Thyroid gland (tissue), 4 donors: ENCODE data around the gene RRM2. TPM values are rescaled to one million over a fixed set of nuclear protein-coding genes. Genes with fewer than 3 reads are reported as not detected.

Source experiments
- DNase-seq, 2 donors: peaks; one replicate each; pipeline ENCODE4 v3.0.0-alpha.2; 2019
- H3K27ac ChIP-seq, 3 donors: fragments of 200-600 bp; sonication (generic); 1 replicate in 2 of 3; 2 replicates in 1 of 3; pipeline ENCODE4 v1.5.1; 2016 to 2019; ENCODE audit warnings: mild to moderate bottlenecking in 1 of 3, moderate library complexity in 1 of 3
- H3K27me3 ChIP-seq: fragments of 200-600 bp; sonication (generic); one replicate; pipeline ENCODE4 v1.5.1; 2019
- H3K36me3 ChIP-seq, 2 donors: fragments of 200-600 bp; sonication (generic); one replicate each; pipeline ENCODE4 v1.5.1; 2016 to 2019
- H3K4me1 ChIP-seq, 2 donors: fragments of 200-600 bp; sonication (generic); one replicate each; pipeline ENCODE4 v1.5.1; 2017 to 2019
- H3K4me3 ChIP-seq, 3 donors: fragments of 200-600 bp; sonication (generic); replicated peaks in 1 of 3; 1 replicate in 2 of 3; 2 replicates in 1 of 3; pipeline ENCODE4 v1.5.1; 2016; ENCODE audit warnings: mild to moderate bottlenecking in 1 of 3
- H3K9me3 ChIP-seq: fragments of 200-600 bp; sonication (generic); one replicate; pipeline ENCODE4 v1.5.1; 2017
- POLR2A ChIP-seq, 2 donors: fragments of 450-650 bp; IDR thresholded peaks; one replicate each; pipeline ENCODE4 v1.6.1; 2017; ENCODE audit warnings: antibody characterized with exemption in 2 of 2, mild to moderate bottlenecking in 2 of 2, moderate library complexity in 1 of 2
- WGBS, 2 donors: methylation state at CpG; one replicate each; pipeline ENCODE4 v1.1.5; 2017; 5-methylcytosine and 5-hydroxymethylcytosine counted together
- intact Hi-C: fragments of 100-400 bp; cut with DNase I; formaldehyde crosslinking; loops from one replicate; pipeline ENCODE4 v1.15.1; 2023
- total RNA-seq, 4 donors: library from RNA; depleted of rRNA; stranded (reverse); fragments of >200 nt; gene quantifications; one replicate each; pipeline ENCODE4 v1.2.3, GENCODE V29; 2016
- TF ChIP-seq, protein P1 (sequence below), 6 experiments: fragments of 200-600 bp in 3 of 6; fragments of 450-650 bp in 3 of 6; sonication (generic) in 3 of 6; IDR thresholded peaks; one replicate each; pipeline ENCODE4 v1.5.1; 2016 to 2019; ENCODE audit warnings: antibody characterized with exemption in 6 of 6, mild to moderate bottlenecking in 2 of 6, inconsistent platforms in 1 of 6, moderate library complexity in 1 of 6

Gene RRM2
- total RNA-seq, 4 donors from 2014 or later: 0.27 to 0.83 (median 0.75) TPM; not detected in 1

DNA sequence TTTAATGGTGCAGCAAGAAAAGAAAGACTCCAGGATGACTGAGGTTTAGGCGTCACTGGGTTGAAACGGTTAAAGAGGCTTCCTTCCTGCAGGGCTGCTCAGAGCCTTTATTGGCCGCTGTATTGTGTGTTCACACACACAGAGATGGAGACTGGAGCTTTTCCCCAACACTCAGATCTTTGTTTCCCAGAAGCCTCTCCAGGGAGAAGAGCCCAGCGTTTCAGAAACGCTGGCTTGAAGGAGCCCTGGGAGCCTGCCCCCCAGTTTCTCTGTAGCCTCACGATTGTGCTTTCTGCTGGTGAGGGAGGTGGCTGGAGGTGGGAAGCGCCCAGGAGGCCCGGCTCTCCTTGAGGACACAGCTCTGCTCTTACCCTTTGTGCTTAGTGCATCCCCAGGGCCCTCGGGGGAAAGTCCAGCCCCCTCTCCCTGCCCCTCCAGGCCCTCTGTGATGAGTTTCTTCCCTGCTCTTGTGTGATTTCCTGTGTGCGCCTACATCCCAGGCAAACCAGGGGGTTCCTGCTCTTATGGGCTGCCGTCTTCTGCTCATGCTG, 37.1 kb downstream of the RRM2 start:
- intact Hi-C loops: no loop called here
- DNase-seq: no peak
- TF ChIP-seq POLR2A (IDR thresholded peaks at IDR 0.05): no peak
- TF ChIP-seq, protein P1, sequence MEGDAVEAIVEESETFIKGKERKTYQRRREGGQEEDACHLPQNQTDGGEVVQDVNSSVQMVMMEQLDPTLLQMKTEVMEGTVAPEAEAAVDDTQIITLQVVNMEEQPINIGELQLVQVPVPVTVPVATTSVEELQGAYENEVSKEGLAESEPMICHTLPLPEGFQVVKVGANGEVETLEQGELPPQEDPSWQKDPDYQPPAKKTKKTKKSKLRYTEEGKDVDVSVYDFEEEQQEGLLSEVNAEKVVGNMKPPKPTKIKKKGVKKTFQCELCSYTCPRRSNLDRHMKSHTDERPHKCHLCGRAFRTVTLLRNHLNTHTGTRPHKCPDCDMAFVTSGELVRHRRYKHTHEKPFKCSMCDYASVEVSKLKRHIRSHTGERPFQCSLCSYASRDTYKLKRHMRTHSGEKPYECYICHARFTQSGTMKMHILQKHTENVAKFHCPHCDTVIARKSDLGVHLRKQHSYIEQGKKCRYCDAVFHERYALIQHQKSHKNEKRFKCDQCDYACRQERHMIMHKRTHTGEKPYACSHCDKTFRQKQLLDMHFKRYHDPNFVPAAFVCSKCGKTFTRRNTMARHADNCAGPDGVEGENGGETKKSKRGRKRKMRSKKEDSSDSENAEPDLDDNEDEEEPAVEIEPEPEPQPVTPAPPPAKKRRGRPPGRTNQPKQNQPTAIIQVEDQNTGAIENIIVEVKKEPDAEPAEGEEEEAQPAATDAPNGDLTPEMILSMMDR (IDR thresholded peaks at IDR 0.05): no peak
- Histone ChIP-seq H3K4me3 (no peak overlapping the region), H3K9me3 (no peaks in the 10 kb centered on the region), H3K27me3 (no peaks in the 10 kb centered on the region), H3K27ac (no peak overlapping the region), H3K4me1 (peaks cover 0 to 6% of the 10 kb centered on the region in 2 donors), H3K36me3 (no peaks in the 10 kb centered on the region)
- 52 to 56% methylated on average over 11 of the region's 11 CpGs for WGBS, 2 donors

DNA sequence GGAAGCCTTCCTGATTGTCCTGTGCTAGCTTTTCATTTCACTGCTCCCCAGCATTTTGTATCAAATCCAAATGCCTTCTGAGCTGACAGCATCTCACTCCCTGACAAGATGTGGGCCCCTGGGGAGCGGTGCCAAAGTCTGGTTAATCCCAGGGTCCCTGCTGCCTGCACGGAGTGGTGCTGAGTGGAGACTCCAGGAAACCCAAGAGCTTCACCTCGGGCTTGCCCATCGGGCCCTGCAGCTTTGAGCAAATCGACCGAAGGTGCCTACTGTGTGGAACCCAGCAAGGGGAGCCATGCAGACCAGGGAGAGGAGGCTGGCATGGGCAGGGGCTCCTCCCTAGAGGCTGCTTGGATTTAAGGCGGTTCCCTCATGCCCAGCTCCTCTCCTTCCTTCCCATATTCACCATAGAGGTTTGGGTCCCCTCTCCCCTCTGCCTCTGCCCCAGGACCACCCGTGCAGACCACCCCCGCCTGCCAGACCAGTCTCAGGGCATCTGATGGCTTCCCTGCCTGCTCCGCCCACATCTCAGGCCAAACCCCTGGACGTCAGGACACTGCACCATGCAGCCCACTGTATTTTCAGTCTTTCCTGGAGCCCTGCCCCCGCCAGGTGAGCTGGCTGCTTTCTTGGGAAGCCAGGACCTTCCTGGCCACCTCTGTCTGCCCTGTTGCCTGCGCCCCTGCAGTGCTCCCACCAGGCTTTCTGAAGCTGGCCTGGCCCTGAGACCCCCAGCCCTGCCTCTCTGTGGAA, 37.8 kb downstream of the RRM2 start:
- Histone ChIP-seq H3K9me3 (no peaks in the 10 kb centered on the region), H3K27ac (no peak overlapping the region), H3K36me3 (no peaks in the 10 kb centered on the region), H3K4me1 (peaks cover 0 to 6% of the 10 kb centered on the region in 2 donors), H3K27me3 (no peaks in the 10 kb centered on the region), H3K4me3 (no peak overlapping the region)
- no peak for TF ChIP-seq POLR2A (IDR thresholded peaks at IDR 0.05)
- TF ChIP-seq, protein P1 (IDR thresholded peaks at IDR 0.05): no peak
- intact Hi-C loops: no loop called here
- 89 to 95% methylated on average over 5 to 9 of the region's 13 CpGs for WGBS, 2 donors
- DNase-seq: no peak

DNA sequence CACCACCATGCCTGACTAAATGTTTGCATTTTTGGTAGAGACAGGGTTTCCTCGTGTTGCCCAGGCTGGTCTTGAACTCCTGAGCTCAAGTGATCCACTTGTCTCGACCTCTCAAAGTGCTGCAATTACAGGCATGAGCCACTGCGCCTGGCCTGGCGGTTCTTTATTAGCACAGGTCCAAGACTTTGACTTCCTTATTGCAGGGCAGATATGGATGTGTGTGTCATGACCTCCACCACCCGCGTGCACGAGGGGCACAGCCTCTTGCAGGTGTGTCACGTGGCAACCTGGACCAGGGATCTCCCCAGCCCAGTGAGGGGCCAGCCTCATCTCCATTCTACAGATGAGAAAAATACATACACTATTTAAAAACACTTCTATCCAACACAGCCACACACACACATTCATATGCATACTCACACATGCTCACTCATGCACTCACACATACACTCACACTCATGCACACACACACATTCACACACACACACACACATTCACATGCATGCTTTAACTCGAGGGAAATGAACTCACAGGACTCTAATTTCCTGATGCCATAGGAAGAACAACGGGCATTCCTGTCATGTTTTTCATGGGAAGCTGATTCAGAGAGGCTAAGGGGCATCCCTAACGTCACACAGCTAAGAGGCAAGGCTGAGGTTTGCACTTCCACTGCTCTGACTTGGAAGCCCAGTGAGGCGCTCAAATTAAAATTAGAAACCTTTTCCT, 38.8 kb downstream of the RRM2 start:
- intact Hi-C loops: no loop called here
- no peak for DNase-seq
- H3K4me3 ChIP-seq: no peak overlapping the region
- H3K36me3 ChIP-seq: no peaks in the 10 kb centered on the region
- no peak for TF ChIP-seq POLR2A (IDR thresholded peaks at IDR 0.05)
- TF ChIP-seq, protein P1 (IDR thresholded peaks at IDR 0.05): no peak
- H3K27ac ChIP-seq: no peak overlapping the region
- no peaks in the 10 kb centered on the region for H3K27me3 ChIP-seq
- H3K9me3 ChIP-seq: no peaks in the 10 kb centered on the region
- 82 to 87% methylated on average over 9 to 12 of the region's 12 CpGs for WGBS, 2 donors
- H3K4me1 ChIP-seq: peaks cover 0 to 6% of the 10 kb centered on the region in 2 donors

DNA sequence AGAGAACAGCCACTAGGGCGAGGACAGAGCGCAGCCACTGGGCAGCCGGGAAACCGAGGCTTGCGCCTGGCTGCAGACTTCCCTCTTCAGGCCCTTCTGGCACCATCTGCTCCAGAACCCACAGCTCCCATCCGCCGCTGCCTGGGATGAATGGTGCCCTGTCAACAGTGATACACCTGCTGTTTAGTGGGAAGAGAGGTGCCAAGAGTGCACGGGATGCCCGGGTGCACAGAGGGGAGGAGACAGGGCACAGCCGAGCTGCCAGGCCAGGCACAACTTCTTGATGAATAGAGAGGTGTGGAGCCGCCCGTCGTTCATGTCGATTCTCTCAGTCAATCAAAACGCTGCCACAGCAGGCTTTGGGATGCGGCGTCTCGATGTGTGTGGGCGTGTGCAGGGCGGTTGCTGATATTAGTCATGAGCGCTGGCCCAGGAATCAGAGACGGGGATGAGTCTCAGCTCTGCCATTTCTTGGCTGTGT, 39.5 kb downstream of the RRM2 start:
- 82 to 85% methylated on average over 22 of the region's 22 CpGs for WGBS, 2 donors
- DNase-seq: no peak

More for the DNA sequence above, 39.5 kb downstream of the RRM2 start:
- Histone ChIP-seq H3K36me3 (no peaks in the 10 kb centered on the region), H3K4me3 (no peak overlapping the region), H3K27me3 (no peaks in the 10 kb centered on the region), H3K4me1 (peaks cover 0 to 6% of the 10 kb centered on the region in 2 donors), H3K9me3 (no peaks in the 10 kb centered on the region), H3K27ac (no peak overlapping the region)
- intact Hi-C loops: no loop called here
- TF ChIP-seq, protein P1 (IDR thresholded peaks at IDR 0.05): no peak
- TF ChIP-seq POLR2A (IDR thresholded peaks at IDR 0.05): no peak
